Ovary (tissue), 9 donors: ENCODE results near the gene SUB1. TPM values are rescaled to one million over a fixed set of nuclear protein-coding genes. Genes with fewer than 3 reads are reported as not detected.

Experiments used
- DNase-seq, 5 donors: peaks; one replicate each; pipeline ENCODE4 v3.0.0-alpha.2; 2019 to 2020
- H3K27ac ChIP-seq, 2 donors: fragments of 200-600 bp; one replicate each; pipeline versions ENCODE4 v1.5.1 to v1.8.0; 2019 to 2022
- H3K27me3 ChIP-seq: fragments of 200-600 bp; one replicate; pipeline ENCODE4 v1.8.0; 2022
- H3K36me3 ChIP-seq: fragments of 200-600 bp; sonication (generic); one replicate; pipeline ENCODE4 v1.5.1; 2019
- H3K4me1 ChIP-seq: one replicate; pipeline ENCODE4 v1.8.1; 2013; ENCODE audit warnings: mild to moderate bottlenecking, moderate library complexity; ENCODE audit not compliant: insufficient read depth
- H3K4me3 ChIP-seq: fragments of 200-600 bp; sonication (generic); one replicate; pipeline ENCODE4 v1.5.1; 2017
- H3K9me3 ChIP-seq, 2 donors: fragments of 200-600 bp in 1 of 2; sonication (generic) in 1 of 2; one replicate each; pipeline versions ENCODE4 v1.5.1 to v1.8.1; 2013 to 2019; ENCODE audit warnings: mild to moderate bottlenecking in 1 of 2, moderate library complexity in 1 of 2
- EP300 ChIP-seq: sonication (generic); formaldehyde crosslinking; IDR thresholded peaks from one replicate; pipeline ENCODE4 v1.6.1; 2017; ENCODE audit warnings: antibody characterized with exemption
- POLR2A ChIP-seq: fragments of 450-650 bp; IDR thresholded peaks from one replicate; pipeline ENCODE4 v1.6.1; 2017; ENCODE audit warnings: antibody characterized with exemption, mild to moderate bottlenecking, moderate library complexity
- WGBS, 3 donors: extraction: QIAGEN DNeasy Blood & Tissue Kit in 1 of 3; methylation state at CpG; one replicate each; pipeline versions ENCODE4 v1.1.5 to v1.1.7; 2013 to 2017; 5-methylcytosine and 5-hydroxymethylcytosine counted together
- intact Hi-C, 4 donors: fragments of 100-400 bp; cut with DNase I; formaldehyde crosslinking; loops; one replicate each; pipeline versions ENCODE4 v1.11.0 to v1.15.1; 2022 to 2023
- polyA plus RNA-seq, 2 donors: library from polyadenylated mRNA; stranded (reverse); fragments of 200-250 nt in 1 of 2; fragments of 350-450 nt in 1 of 2; fragmentation: Illumina TruSeq in 1 of 2; extraction: RNeasy Lipid Tissue Mini Kit (QIAGEN cat#74804) in 1 of 2; gene quantifications; one replicate each; pipeline ENCODE4 v1.2.3, GENCODE V29; 2013 to 2014
- total RNA-seq, 7 donors: library from RNA; depleted of rRNA in 2 of 7; stranded (reverse); fragments of >200 nt in 2 of 7; fragmentation: NEBNext Ultra II Directional in 3 of 7; extraction: Animal tissue kit (Norgen Biotek cat#: 25700) in 3 of 7; gene quantifications; one replicate each; pipeline versions ENCODE4 v1.1.0 to v1.2.4, GENCODE V29; 2016 to 2023
- TF ChIP-seq, protein P1 (sequence below), 3 donors: fragments of 450-650 bp in 2 of 3; fragments of 200-600 bp in 1 of 3; IDR thresholded peaks; one replicate each; pipeline versions ENCODE4 v1.5.1 to v1.8.0; 2016 to 2022; ENCODE audit warnings: antibody characterized with exemption in 3 of 3, mild to moderate bottlenecking in 1 of 3
- donor health status: DM: no; HTN: no; CAD: no; lungs with moderate emphysema.
- donor health status: DM: no; HTN: no; CAD: no.
- donor health status: Bipolar disorder and iron deficiency.
- donor health status: DM: yes; HTN: yes; CAD: no.
- donor health status: DM: no; HTN: no; CAD: no.
- donor health status: DM: yes; HTN: yes; CAD: no.

Gene SUB1
- total and polyA plus RNA-seq, 9 donors, result 91.9 to 185 (median 124) TPM

DNA sequence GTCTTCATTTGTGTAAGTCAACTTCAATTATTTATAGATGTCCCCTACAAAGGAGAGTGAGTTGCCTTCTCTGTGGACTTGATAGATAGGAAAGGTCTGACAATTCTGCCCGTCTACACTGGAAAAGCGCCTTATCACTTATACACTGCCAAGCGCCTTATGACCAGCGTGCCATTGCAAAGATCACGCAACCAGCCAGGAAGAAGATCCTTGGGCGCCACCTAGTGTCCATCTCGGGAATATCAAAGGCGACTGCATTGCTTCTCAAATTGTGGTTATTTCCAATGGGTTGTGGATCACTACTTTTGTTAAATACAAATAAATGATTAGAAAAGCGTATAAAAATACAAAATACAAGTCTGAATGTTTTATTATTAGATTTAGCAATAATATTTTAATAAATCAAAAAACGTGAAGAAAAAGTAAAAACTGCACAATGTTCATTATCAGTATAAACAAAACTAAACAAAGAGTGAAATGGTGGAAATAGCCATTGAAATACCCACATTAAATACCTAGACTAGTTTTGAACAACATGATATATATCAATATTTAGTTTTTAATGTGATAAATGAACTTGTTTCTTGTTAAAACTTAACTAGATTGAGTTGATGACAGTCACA, 27.8 kb downstream of the SUB1 start:
- no peaks in the 10 kb centered on the region for H3K9me3 ChIP-seq
- H3K27ac ChIP-seq, result no peak overlapping the region
- no peak for TF ChIP-seq POLR2A
- TF ChIP-seq, protein P1, sequence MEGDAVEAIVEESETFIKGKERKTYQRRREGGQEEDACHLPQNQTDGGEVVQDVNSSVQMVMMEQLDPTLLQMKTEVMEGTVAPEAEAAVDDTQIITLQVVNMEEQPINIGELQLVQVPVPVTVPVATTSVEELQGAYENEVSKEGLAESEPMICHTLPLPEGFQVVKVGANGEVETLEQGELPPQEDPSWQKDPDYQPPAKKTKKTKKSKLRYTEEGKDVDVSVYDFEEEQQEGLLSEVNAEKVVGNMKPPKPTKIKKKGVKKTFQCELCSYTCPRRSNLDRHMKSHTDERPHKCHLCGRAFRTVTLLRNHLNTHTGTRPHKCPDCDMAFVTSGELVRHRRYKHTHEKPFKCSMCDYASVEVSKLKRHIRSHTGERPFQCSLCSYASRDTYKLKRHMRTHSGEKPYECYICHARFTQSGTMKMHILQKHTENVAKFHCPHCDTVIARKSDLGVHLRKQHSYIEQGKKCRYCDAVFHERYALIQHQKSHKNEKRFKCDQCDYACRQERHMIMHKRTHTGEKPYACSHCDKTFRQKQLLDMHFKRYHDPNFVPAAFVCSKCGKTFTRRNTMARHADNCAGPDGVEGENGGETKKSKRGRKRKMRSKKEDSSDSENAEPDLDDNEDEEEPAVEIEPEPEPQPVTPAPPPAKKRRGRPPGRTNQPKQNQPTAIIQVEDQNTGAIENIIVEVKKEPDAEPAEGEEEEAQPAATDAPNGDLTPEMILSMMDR (IDR thresholded peaks at IDR 0.05), result peak; percentile 77 to 85 (median 84)
- DNase-seq, result peak; percentile 71 to 86 (median 84)
- H3K36me3 ChIP-seq, result no peaks in the 10 kb centered on the region
- intact Hi-C loops, result loop anchor here in 1 of 4 donors (10.0 kb wide), 1 partner anchor 378 kb away; no protein-coding TSS in a partner anchor
- H3K4me1 ChIP-seq, result peaks cover 3% of the 10 kb centered on the region
- WGBS, 3 donors, result 2 to 5% (median 4%) methylated on average over 10 of the region's 10 CpGs
- H3K27me3 ChIP-seq, result no peaks in the 10 kb centered on the region
- no peak overlapping the region for H3K4me3 ChIP-seq

DNA sequence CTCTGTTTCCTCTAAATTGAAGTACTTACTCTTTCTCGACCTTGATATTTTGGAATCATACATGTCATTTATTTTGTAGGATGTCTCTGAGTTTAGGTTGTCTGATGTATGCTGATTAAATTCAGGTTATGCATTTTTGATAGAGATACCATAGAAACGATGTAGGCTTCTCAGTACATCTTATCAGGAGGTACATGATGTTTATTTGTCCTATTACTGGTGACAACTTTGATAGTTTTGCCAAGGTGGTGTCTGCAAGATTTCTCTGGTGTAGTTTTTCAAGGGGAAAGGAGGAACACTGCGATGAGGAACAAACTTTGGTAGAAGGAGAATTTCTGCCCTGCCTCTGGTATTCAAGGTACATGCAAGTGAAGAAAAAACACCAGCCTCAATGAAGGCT, 29.9 kb downstream of the SUB1 start:
- H3K4me3 ChIP-seq, result no peak overlapping the region
- no peaks in the 10 kb centered on the region for H3K9me3 ChIP-seq
- H3K27me3 ChIP-seq, result no peaks in the 10 kb centered on the region
- DNase-seq, result no peak
- intact Hi-C loops, result loop anchor here in 1 of 4 donors (10.0 kb wide), 1 partner anchor 380 kb away; no protein-coding TSS in a partner anchor
- no peak overlapping the region for H3K27ac ChIP-seq
- TF ChIP-seq POLR2A (no peak), EP300 (no peak)
- TF ChIP-seq, protein P1 (IDR thresholded peaks at IDR 0.05), result no peak
- 53 to 63% (median 55%) methylated on average over 3 of the region's 3 CpGs for WGBS, 3 donors
- peaks cover 3% of the 10 kb centered on the region for H3K4me1 ChIP-seq
- no peaks in the 10 kb centered on the region for H3K36me3 ChIP-seq

DNA sequence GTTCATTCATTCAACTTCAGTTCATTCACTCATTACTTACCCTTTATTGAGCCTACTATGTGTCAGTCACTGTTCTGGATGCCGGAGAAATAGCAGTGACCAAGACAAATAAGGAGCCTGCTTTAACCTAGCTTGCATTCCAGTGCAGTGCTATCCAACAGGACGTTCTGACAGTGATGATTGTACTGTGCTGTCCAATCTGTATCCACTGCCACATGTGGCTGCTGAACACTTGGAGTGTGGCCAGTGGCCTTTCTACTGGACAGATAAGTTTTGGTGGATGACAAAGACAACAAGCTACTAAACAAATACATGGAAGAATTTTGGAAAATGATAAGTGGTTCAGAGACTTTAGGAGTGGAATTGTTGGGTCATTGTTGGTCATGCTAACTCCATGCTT, 33.6 kb downstream of the SUB1 start:
- Histone ChIP-seq H3K4me1 (no peaks in the 10 kb centered on the region), H3K27me3 (no peaks in the 10 kb centered on the region), H3K4me3 (no peak overlapping the region), H3K9me3 (no peaks in the 10 kb centered on the region), H3K36me3 (no peaks in the 10 kb centered on the region), H3K27ac (no peak overlapping the region)
- no peak for DNase-seq
- WGBS, 3 donors, result 62 to 76% (median 66%) methylated on average over 2 of the region's 2 CpGs
- TF ChIP-seq EP300 (no peak), POLR2A (no peak)
- TF ChIP-seq, protein P1 (IDR thresholded peaks at IDR 0.05), result no peak
- intact Hi-C loops, result loop anchor here in 1 of 4 donors (10.0 kb wide), 1 partner anchor 384 kb away; no protein-coding TSS in a partner anchor

DNA sequence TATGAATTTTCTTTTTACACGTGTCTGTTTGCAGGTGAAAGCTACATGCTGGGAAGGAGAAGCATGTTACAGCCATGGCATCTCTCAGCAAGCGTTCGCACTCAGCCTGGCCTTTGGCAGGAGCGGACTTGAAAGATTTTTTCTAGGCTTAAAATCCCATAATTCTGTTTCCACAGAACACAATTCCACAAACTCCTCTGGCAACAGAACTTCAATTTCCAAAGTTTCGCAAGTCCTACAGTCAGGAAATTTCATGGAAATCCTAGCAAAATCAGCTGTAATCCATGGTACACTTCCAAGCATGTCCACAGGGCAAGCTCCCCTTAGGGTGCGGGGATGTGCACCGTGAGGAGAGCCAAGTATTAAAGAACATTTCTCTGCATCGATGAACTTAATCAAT, 35.9 kb downstream of the SUB1 start:
- Histone ChIP-seq H3K4me3 (no peak overlapping the region), H3K27ac (no peak overlapping the region), H3K27me3 (no peaks in the 10 kb centered on the region), H3K9me3 (no peaks in the 10 kb centered on the region), H3K4me1 (no peaks in the 10 kb centered on the region), H3K36me3 (no peaks in the 10 kb centered on the region)
- TF ChIP-seq POLR2A (no peak), EP300 (no peak)
- TF ChIP-seq, protein P1 (IDR thresholded peaks at IDR 0.05), result no peak
- 70 to 75% (median 72%) methylated on average over 8 of the region's 8 CpGs for WGBS, 3 donors
- DNase-seq, result no peak
- intact Hi-C loops, result loop anchor here in 1 of 4 donors (2.0 kb wide), 1 partner anchor 60 kb away; no protein-coding TSS in a partner anchor
